ENCODE results near the gene GPR84. TPM values are rescaled to one million over a fixed set of nuclear protein-coding genes. Genes with fewer than 3 reads are reported as not detected.

Gene GPR84
- total and polyA plus RNA-seq, 2 of the 8 experiments (the other 6 are each of a cell fraction or from before 2014, with no cell fraction given): 0.09 TPM; not detected in 1

DNA sequence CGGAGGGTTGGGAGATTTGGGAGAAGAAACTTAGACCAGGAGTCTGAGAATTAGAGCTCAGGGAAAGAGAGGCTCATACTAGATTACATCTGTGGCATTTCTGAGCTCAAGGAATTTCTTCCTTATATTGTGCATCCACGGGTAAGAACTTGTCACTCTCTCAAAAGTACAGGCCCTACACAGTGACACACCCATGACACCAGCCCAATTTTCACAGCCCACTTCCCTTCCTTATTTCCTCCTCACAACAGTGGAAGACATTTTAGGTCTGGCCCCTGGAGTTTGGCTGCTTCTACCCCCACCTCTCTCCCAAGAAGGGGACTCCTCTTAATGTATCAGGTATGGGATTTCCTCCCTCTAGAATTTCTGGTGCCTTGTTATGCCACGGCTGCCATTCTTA lies 29.5 kb upstream of the GPR84 start:
- Histone ChIP-seq H2BK5ac (ENCODE audit: low read depth, low read length) (no peak overlapping the region), H3K14ac (ENCODE audit: insufficient read length) (no peak overlapping the region), H2BK15ac (ENCODE audit: low read length) (no peak overlapping the region), H2BK120ac (replicated peaks; ENCODE audit: low read depth, low read length) (no peak overlapping the region), H4K20me1 (replicated peaks in 1 of 2; ENCODE audit: control insufficient read depth in 1 of 2, insufficient read depth in 2 of 2, low read length in 2 of 2) (peaks cover 0 to 4% of the 10 kb centered on the region in 2 experiments), H3K79me2 (ENCODE audit: control insufficient read depth in 1 of 2, insufficient read depth in 2 of 2, low read length in 2 of 2) (no peaks in the 10 kb centered on the region), H2BK12ac (ENCODE audit: low read depth, low read length) (no peak overlapping the region; the same call in 1 of the 2 replicates), H3K4ac (replicated peaks; ENCODE audit: insufficient read length, low read depth, low read length) (no peak overlapping the region), H3K4me2 (ENCODE audit: insufficient read depth in 1 of 2, low read depth in 2 of 2, low read length in 2 of 2) (no peak overlapping the region), H2BK20ac (ENCODE audit: low read length) (no peak overlapping the region), H3K27me3 (replicated peaks in 1 of 4; ENCODE audit: control insufficient read depth in 3 of 4, extremely low read depth in 1 of 4, insufficient read depth in 3 of 4, low read length in 3 of 4) (peaks cover 0 to 4% (median 0%) of the 10 kb centered on the region in 4 experiments; a peak in 2 of 7 replicates), H3K4me3 (ENCODE audit: extremely low read depth in 1 of 4, insufficient read depth in 2 of 4, low read depth in 3 of 4, low read length in 4 of 4) (no peak overlapping the region; a peak in 1 of 8 replicates), H3K27ac (ENCODE audit: low read depth, low read length) (no peak overlapping the region), H3K23me2 (ENCODE audit: low read depth, low read length) (peaks cover 10% of the 10 kb centered on the region; the same call in 1 of the 2 replicates), H3K9me3 (ENCODE audit: insufficient read depth in 2 of 2, low read depth in 1 of 2, low read length in 1 of 2) (no peaks in the 10 kb centered on the region), H3K9ac (replicated peaks in 1 of 4; ENCODE audit: extremely low read depth in 1 of 4, low read depth in 3 of 4, low read length in 3 of 4) (no peak overlapping the region), H4K91ac (replicated peaks; ENCODE audit: insufficient read length, low read length) (no peak overlapping the region), H2AK5ac (ENCODE audit: low read depth, low read length) (no peak overlapping the region), H3K4me1 (replicated peaks in 1 of 4; ENCODE audit: control insufficient read depth in 3 of 4, insufficient read depth in 4 of 4, low read length in 3 of 4) (peaks cover 14 to 32% (median 26%) of the 10 kb centered on the region in 4 experiments), H2AFZ (ENCODE audit: low read length) (no peak overlapping the region), H3K18ac (ENCODE audit: extremely low read depth, low read length) (no peak overlapping the region), H4K8ac (ENCODE audit: extremely low read depth, insufficient read depth, low read length) (no peak overlapping the region), H3K23ac (ENCODE audit: insufficient read length) (no peak overlapping the region), H3K36me3 (ENCODE audit: control insufficient read depth in 2 of 4, insufficient read depth in 4 of 4, low read length in 3 of 4) (peaks cover 3 to 9% (median 6%) of the 10 kb centered on the region in 4 experiments; a peak in 4 of 8 replicates), H3K79me1 (ENCODE audit: low read depth, low read length) (0 out of 2 replicates have a peak, but pooled peaks cover 3% of the 10 kb centered on the region), H4K5ac (ENCODE audit: insufficient read length, low read depth, low read length) (no peak overlapping the region), H3K56ac (replicated peaks; ENCODE audit: insufficient read length, low read depth, low read length) (no peak overlapping the region)
- WGBS, 2 experiments (ENCODE audit: extremely low coverage in 1 of 2, insufficient coverage in 1 of 2, insufficient read length in 1 of 2, insufficient replicate concordance in 2 of 2, low coverage in 1 of 2, low lambda C conversion rate in 2 of 2, missing lambda C conversion rate in 1 of 2): 87% methylated on average over 3 of the region's 3 CpGs; no CpG with 5 or more reads in 1 of the 2 experiments
- FAIRE-seq (no peak), DNase-seq (ENCODE audit: low read depth in 1 of 2, low spot score in 2 of 2) (no peak)
- POLR2A ChIA-PET (ENCODE audit: partially characterized antibody): interaction anchor here (0.8 to 1.2 kb wide), 3 partner anchors 9 to 113 kb away, joined by 3 read pairs; partner anchors contain the start of genes HNRNPA1 and ZNF385A
- CTCF ChIA-PET (ENCODE audit: partially characterized antibody): interaction anchor here (0.6 to 5.5 kb wide), 24 partner anchors 8 to 194 kb away, joined by 3 to 110 read pairs (median 6); partner anchors contain the start of genes ITGA5 and ZNF385A

Data from H1 (cell line).